Transverse colon (tissue), 3 donors: ENCODE results near the gene DNASE1L3.

Experiments
- CTCF ChIP-seq, 5 experiments: fragments of 200-600 bp in 3 of 5; fragments of 450-650 bp in 2 of 5; sonication (generic) in 3 of 5; IDR thresholded peaks; 1 replicate in 2 of 5; 2 replicates in 3 of 5; pipeline ENCODE4 v1.5.1; 2016 to 2017; ENCODE audit warnings: antibody characterized with exemption in 5 of 5, inconsistent platforms in 3 of 5, mild to moderate bottlenecking in 2 of 5, moderate library complexity in 1 of 5
- EP300 ChIP-seq: sonication (generic); formaldehyde crosslinking; IDR thresholded peaks from one replicate; pipeline ENCODE4 v1.6.1; 2017; ENCODE audit warnings: antibody characterized with exemption, low read depth
- POLR2A ChIP-seq: fragments of 450-650 bp; IDR thresholded peaks from one replicate; pipeline ENCODE4 v1.6.1; 2016; ENCODE audit warnings: antibody characterized with exemption, mild to moderate bottlenecking, moderate library complexity

GRCh38 chr3:58179235-58180098 is 31.3 kb downstream of the DNASE1L3 start:
- TF ChIP-seq CTCF (IDR thresholded peaks at IDR 0.05), result no peak
- TF ChIP-seq POLR2A, result no peak
- no peak for TF ChIP-seq EP300
